Measurements from ENCODE around the gene NR1D1.

The NR1D1 gene

GRCh38 chr17:40121181-40122135, 21.1 kb upstream of the NR1D1 start, which contains the start of gene MSL1:
Gene MSL1, plus strand, starts transcription at chr17:40121971. Its CDS starts 642 bp downstream, at chr17:40122613.
- peaks cover 25% of the 10 kb centered on the region for H3K36me3 Mint-ChIP-seq (ENCODE audit: low read depth)
- H3K4me3 Mint-ChIP-seq = peak within 1 kb of the TSS; percentile 82
- H3K27ac Mint-ChIP-seq = peak within 1 kb of the TSS; percentile 83
- H3K27me3 Mint-ChIP-seq (ENCODE audit: low read depth) = no peaks in the 10 kb centered on the region
- DNase-seq (ENCODE audit: low spot score) = peak; percentile 87
- H3K9me3 Mint-ChIP-seq = no peaks in the 10 kb centered on the region
- H3K4me1 Mint-ChIP-seq (ENCODE audit: low read depth) = peaks cover 33% of the 10 kb centered on the region

GRCh38 chr17:40115101-40115436, 14.7 kb upstream of the NR1D1 start:
- H3K27ac Mint-ChIP-seq = no peak overlapping the region
- H3K9me3 Mint-ChIP-seq = no peaks in the 10 kb centered on the region
- no peak for DNase-seq (ENCODE audit: low spot score)
- no peak overlapping the region for H3K4me3 Mint-ChIP-seq
- peaks cover 36% of the 10 kb centered on the region for H3K4me1 Mint-ChIP-seq (ENCODE audit: low read depth)
- H3K27me3 Mint-ChIP-seq (ENCODE audit: low read depth) = no peaks in the 10 kb centered on the region
- H3K36me3 Mint-ChIP-seq (ENCODE audit: low read depth) = no peaks in the 10 kb centered on the region

- no peaks in the 10 kb centered on the region for H3K36me3 Mint-ChIP-seq (ENCODE audit: low read depth)
- H3K9me3 Mint-ChIP-seq = no peaks in the 10 kb centered on the region
- peaks cover 41% of the 10 kb centered on the region for H3K4me1 Mint-ChIP-seq (ENCODE audit: low read depth)
- peak overlapping the region; percentile 87 for H3K4me3 Mint-ChIP-seq
- peak overlapping the region; percentile 88 for H3K27ac Mint-ChIP-seq
- no peaks in the 10 kb centered on the region for H3K27me3 Mint-ChIP-seq (ENCODE audit: low read depth)
- DNase-seq (ENCODE audit: low spot score) = no peak
These were observed 13.5 kb upstream of the NR1D1 start for GRCh38 chr17:40113907-40114245.

- H3K36me3 Mint-ChIP-seq (ENCODE audit: low read depth) = no peaks in the 10 kb centered on the region
- H3K9me3 Mint-ChIP-seq = no peaks in the 10 kb centered on the region
- peak overlapping the region; percentile 88 for H3K27ac Mint-ChIP-seq
- H3K27me3 Mint-ChIP-seq (ENCODE audit: low read depth) = no peaks in the 10 kb centered on the region
- DNase-seq (ENCODE audit: low spot score) = peak; percentile 91
- H3K4me3 Mint-ChIP-seq = peak overlapping the region; percentile 87
- H3K4me1 Mint-ChIP-seq (ENCODE audit: low read depth) = peaks cover 43% of the 10 kb centered on the region
These were observed 12.9 kb upstream of the NR1D1 start for GRCh38 chr17:40113110-40113906.

- peak overlapping the region; percentile 88 for H3K27ac Mint-ChIP-seq
- no peak for DNase-seq (ENCODE audit: low spot score)
- H3K27me3 Mint-ChIP-seq (ENCODE audit: low read depth) = peaks cover 3% of the 10 kb centered on the region
- peak overlapping the region; percentile 87 for H3K4me3 Mint-ChIP-seq
- no peaks in the 10 kb centered on the region for H3K36me3 Mint-ChIP-seq (ENCODE audit: low read depth)
- no peaks in the 10 kb centered on the region for H3K9me3 Mint-ChIP-seq
- H3K4me1 Mint-ChIP-seq (ENCODE audit: low read depth) = peaks cover 47% of the 10 kb centered on the region
These were observed 12.3 kb upstream of the NR1D1 start for GRCh38 chr17:40112718-40113109.

- H3K9me3 Mint-ChIP-seq = no peaks in the 10 kb centered on the region
- no peaks in the 10 kb centered on the region for H3K36me3 Mint-ChIP-seq (ENCODE audit: low read depth)
- peak overlapping the region; percentile 76 for H3K27ac Mint-ChIP-seq
- H3K4me3 Mint-ChIP-seq = no peak overlapping the region
- no peak for DNase-seq (ENCODE audit: low spot score)
- peaks cover 51% of the 10 kb centered on the region for H3K4me1 Mint-ChIP-seq (ENCODE audit: low read depth)
- peaks cover 6% of the 10 kb centered on the region for H3K27me3 Mint-ChIP-seq (ENCODE audit: low read depth)
These were observed 11.9 kb upstream of the NR1D1 start for GRCh38 chr17:40112191-40112711.

GRCh38 chr17:40111221-40112128, 11.1 kb upstream of the NR1D1 start:
- H3K9me3 Mint-ChIP-seq = no peaks in the 10 kb centered on the region
- peak overlapping the region; percentile 76 for H3K27ac Mint-ChIP-seq
- H3K36me3 Mint-ChIP-seq (ENCODE audit: low read depth) = no peaks in the 10 kb centered on the region
- peak; percentile 67 for DNase-seq (ENCODE audit: low spot score)
- peaks cover 56% of the 10 kb centered on the region for H3K4me1 Mint-ChIP-seq (ENCODE audit: low read depth)
- peaks cover 8% of the 10 kb centered on the region for H3K27me3 Mint-ChIP-seq (ENCODE audit: low read depth)
- H3K4me3 Mint-ChIP-seq = peak overlapping the region; percentile 76

- Mint-ChIP-seq H3K36me3 (ENCODE audit: low read depth) (no peaks in the 10 kb centered on the region), H3K27me3 (ENCODE audit: low read depth) (peaks cover 8% of the 10 kb centered on the region), H3K27ac (peak overlapping the region; percentile 39), H3K9me3 (no peaks in the 10 kb centered on the region), H3K4me1 (ENCODE audit: low read depth) (peaks cover 66% of the 10 kb centered on the region), H3K4me3 (no peak overlapping the region)
- DNase-seq (ENCODE audit: low spot score) = no peak
These were observed 9.8 kb upstream of the NR1D1 start for GRCh38 chr17:40110026-40110845.

GRCh38 chr17:40108970-40109824, 8.8 kb upstream of the NR1D1 start:
- Mint-ChIP-seq H3K27me3 (ENCODE audit: low read depth) (peaks cover 8% of the 10 kb centered on the region), H3K4me3 (no peak overlapping the region), H3K27ac (no peak overlapping the region), H3K9me3 (no peaks in the 10 kb centered on the region), H3K36me3 (ENCODE audit: low read depth) (no peaks in the 10 kb centered on the region), H3K4me1 (ENCODE audit: low read depth) (peaks cover 77% of the 10 kb centered on the region)
- DNase-seq (ENCODE audit: low spot score) = no peak

- DNase-seq (ENCODE audit: low spot score) = no peak
- H3K4me3 Mint-ChIP-seq = peak overlapping the region; percentile 65
- no peaks in the 10 kb centered on the region for H3K9me3 Mint-ChIP-seq
- peak overlapping the region; percentile 79 for H3K27ac Mint-ChIP-seq
- no peaks in the 10 kb centered on the region for H3K36me3 Mint-ChIP-seq (ENCODE audit: low read depth)
- H3K4me1 Mint-ChIP-seq (ENCODE audit: low read depth) = peaks cover 72% of the 10 kb centered on the region
- H3K27me3 Mint-ChIP-seq (ENCODE audit: low read depth) = peaks cover 8% of the 10 kb centered on the region
These were observed 7.3 kb upstream of the NR1D1 start for GRCh38 chr17:40107522-40108174.

GRCh38 chr17:40106760-40107521, 6.6 kb upstream of the NR1D1 start:
- Mint-ChIP-seq H3K27me3 (ENCODE audit: low read depth) (peaks cover 8% of the 10 kb centered on the region), H3K27ac (no peak overlapping the region), H3K4me1 (ENCODE audit: low read depth) (peaks cover 65% of the 10 kb centered on the region), H3K4me3 (no peak overlapping the region), H3K9me3 (no peaks in the 10 kb centered on the region), H3K36me3 (ENCODE audit: low read depth) (no peaks in the 10 kb centered on the region)
- DNase-seq (ENCODE audit: low spot score) = no peak

Measured in T-helper 2 cell treated with Interferon-gamma antibody and Interleukin-4, amounts not matched to agents 5 μg/mL and 100 μg/mL, for 36 hours (primary cell).